ENCODE results near the gene TGM3.

TGM3 gene

DNA sequence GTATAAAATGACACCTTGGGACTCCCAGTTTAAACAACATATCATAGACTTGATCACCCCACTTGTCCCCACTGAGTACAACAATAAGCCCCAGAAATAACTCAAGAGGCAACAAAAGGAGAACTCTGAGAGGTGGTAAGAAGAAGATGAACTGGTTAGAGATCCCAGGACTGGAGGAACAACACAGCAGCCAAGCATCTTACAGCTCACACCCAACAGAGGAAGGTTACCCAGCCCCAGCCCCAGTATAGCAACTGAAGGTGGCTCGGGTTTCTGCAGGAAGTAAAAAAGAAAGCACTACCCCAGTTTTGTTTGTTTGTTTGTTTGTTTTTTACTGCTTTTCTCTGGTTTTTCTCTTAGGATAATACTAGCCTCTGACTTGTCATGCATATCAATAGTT lies 67.8 kb downstream of the TGM3 start:
- no peak overlapping the region for H3K4me3 ChIP-seq (ENCODE audit: low read depth, low read length)
- H3K36me3 ChIP-seq (ENCODE audit: control insufficient read depth in 2 of 2, insufficient read depth in 1 of 2, low read length in 2 of 2), result no peaks in the 10 kb centered on the region
- no peaks in the 10 kb centered on the region for H3K4me1 ChIP-seq (ENCODE audit: control insufficient read depth, insufficient read depth, low read length)
- no peak overlapping the region for H3K27ac ChIP-seq (ENCODE audit: extremely low read depth, low read depth, low read length)
- TF ChIP-seq ZNF843 (tag by site-specific recombination; IDR thresholded peaks at IDR 0.05), result no peak
- no peak for TF ChIP-seq ZNF37A (tag by site-specific recombination; IDR thresholded peaks at IDR 0.05)
- TF ChIP-seq ZEB2 (tag by site-specific recombination; IDR thresholded peaks at IDR 0.05), result no peak
- TF ChIP-seq ZNF548 (tag by site-specific recombination; IDR thresholded peaks at IDR 0.05), result no peak
- TF ChIP-seq, protein P1, sequence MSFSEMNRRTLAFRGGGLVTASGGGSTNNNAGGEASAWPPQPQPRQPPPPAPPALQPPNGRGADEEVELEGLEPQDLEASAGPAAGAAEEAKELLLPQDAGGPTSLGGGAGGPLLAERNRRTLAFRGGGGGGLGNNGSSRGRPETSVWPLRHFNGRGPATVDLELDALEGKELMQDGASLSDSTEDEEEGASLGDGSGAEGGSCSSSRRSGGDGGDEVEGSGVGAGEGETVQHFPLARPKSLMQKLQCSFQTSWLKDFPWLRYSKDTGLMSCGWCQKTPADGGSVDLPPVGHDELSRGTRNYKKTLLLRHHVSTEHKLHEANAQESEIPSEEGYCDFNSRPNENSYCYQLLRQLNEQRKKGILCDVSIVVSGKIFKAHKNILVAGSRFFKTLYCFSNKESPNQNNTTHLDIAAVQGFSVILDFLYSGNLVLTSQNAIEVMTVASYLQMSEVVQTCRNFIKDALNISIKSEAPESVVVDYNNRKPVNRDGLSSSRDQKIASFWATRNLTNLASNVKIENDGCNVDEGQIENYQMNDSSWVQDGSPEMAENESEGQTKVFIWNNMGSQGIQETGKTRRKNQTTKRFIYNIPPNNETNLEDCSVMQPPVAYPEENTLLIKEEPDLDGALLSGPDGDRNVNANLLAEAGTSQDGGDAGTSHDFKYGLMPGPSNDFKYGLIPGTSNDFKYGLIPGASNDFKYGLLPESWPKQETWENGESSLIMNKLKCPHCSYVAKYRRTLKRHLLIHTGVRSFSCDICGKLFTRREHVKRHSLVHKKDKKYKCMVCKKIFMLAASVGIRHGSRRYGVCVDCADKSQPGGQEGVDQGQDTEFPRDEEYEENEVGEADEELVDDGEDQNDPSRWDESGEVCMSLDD (tag by site-specific recombination; IDR thresholded peaks at IDR 0.05), result no peak
- TF ChIP-seq ZNF292 (tag by site-specific recombination; IDR thresholded peaks at IDR 0.05; ENCODE audit: borderline replicate concordance, low read depth), result no peak
- TF ChIP-seq ZNF146 (tag by site-specific recombination; IDR thresholded peaks at IDR 0.05), result no peak
- no peak for TF ChIP-seq OSR2 (tag by site-specific recombination; IDR thresholded peaks at IDR 0.05)
- TF ChIP-seq, protein P2, sequence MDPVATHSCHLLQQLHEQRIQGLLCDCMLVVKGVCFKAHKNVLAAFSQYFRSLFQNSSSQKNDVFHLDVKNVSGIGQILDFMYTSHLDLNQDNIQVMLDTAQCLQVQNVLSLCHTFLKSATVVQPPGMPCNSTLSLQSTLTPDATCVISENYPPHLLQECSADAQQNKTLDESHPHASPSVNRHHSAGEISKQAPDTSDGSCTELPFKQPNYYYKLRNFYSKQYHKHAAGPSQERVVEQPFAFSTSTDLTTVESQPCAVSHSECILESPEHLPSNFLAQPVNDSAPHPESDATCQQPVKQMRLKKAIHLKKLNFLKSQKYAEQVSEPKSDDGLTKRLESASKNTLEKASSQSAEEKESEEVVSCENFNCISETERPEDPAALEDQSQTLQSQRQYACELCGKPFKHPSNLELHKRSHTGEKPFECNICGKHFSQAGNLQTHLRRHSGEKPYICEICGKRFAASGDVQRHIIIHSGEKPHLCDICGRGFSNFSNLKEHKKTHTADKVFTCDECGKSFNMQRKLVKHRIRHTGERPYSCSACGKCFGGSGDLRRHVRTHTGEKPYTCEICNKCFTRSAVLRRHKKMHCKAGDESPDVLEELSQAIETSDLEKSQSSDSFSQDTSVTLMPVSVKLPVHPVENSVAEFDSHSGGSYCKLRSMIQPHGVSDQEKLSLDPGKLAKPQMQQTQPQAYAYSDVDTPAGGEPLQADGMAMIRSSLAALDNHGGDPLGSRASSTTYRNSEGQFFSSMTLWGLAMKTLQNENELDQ (tag by site-specific recombination; IDR thresholded peaks at IDR 0.05; ENCODE audit: low read depth), result no peak
- no peak for TF ChIP-seq ZNF664 (tag by site-specific recombination; IDR thresholded peaks at IDR 0.05)
- TF ChIP-seq, protein P3, sequence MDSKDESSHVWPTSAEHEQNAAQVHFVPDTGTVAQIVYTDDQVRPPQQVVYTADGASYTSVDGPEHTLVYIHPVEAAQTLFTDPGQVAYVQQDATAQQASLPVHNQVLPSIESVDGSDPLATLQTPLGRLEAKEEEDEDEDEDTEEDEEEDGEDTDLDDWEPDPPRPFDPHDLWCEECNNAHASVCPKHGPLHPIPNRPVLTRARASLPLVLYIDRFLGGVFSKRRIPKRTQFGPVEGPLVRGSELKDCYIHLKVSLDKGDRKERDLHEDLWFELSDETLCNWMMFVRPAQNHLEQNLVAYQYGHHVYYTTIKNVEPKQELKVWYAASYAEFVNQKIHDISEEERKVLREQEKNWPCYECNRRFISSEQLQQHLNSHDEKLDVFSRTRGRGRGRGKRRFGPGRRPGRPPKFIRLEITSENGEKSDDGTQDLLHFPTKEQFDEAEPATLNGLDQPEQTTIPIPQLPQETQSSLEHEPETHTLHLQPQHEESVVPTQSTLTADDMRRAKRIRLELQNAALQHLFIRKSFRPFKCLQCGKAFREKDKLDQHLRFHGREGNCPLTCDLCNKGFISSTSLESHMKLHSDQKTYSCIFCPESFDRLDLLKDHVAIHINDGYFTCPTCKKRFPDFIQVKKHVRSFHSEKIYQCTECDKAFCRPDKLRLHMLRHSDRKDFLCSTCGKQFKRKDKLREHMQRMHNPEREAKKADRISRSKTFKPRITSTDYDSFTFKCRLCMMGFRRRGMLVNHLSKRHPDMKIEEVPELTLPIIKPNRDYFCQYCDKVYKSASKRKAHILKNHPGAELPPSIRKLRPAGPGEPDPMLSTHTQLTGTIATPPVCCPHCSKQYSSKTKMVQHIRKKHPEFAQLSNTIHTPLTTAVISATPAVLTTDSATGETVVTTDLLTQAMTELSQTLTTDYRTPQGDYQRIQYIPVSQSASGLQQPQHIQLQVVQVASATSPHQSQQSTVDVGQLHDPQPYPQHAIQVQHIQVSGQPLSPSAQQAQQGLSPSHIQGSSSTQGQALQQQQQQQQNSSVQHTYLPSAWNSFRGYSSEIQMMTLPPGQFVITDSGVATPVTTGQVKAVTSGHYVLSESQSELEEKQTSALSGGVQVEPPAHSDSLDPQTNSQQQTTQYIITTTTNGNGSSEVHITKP (tag by site-specific recombination; IDR thresholded peaks at IDR 0.05), result no peak
- TF ChIP-seq, protein P4, sequence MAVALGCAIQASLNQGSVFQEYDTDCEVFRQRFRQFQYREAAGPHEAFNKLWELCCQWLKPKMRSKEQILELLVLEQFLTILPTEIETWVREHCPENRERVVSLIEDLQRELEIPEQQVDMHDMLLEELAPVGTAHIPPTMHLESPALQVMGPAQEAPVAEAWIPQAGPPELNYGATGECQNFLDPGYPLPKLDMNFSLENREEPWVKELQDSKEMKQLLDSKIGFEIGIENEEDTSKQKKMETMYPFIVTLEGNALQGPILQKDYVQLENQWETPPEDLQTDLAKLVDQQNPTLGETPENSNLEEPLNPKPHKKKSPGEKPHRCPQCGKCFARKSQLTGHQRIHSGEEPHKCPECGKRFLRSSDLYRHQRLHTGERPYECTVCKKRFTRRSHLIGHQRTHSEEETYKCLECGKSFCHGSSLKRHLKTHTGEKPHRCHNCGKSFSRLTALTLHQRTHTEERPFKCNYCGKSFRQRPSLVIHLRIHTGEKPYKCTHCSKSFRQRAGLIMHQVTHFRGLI (tag by site-specific recombination; IDR thresholded peaks at IDR 0.05), result no peak
- no peak for TF ChIP-seq ZNF175 (tag by site-specific recombination; IDR thresholded peaks at IDR 0.05)
- no peak for TF ChIP-seq ZFP69B (tag by site-specific recombination; IDR thresholded peaks at IDR 0.05)
- TF ChIP-seq, protein P5, sequence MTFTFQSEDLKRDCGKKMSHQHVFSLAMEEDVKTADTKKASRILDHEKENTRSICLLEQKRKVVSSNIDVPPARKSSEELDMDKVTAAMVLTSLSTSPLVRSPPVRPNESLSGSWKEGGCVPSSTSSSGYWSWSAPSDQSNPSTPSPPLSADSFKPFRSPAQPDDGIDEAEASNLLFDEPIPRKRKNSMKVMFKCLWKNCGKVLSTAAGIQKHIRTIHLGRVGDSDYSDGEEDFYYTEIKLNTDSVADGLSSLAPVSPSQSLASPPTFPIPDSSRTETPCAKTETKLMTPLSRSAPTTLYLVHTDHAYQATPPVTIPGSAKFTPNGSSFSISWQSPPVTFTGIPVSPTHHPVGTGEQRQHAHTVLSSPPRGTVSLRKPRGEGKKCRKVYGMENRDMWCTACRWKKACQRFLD (tag by site-specific recombination; IDR thresholded peaks at IDR 0.05), result no peak
- TF ChIP-seq ZFP37 (tag by site-specific recombination; IDR thresholded peaks at IDR 0.05), result no peak
- H3K9me3 ChIP-seq (ENCODE audit: control insufficient read depth, insufficient read depth, low read depth, low read length), result peaks cover 2% of the 10 kb centered on the region; the same call in 1 of the 2 replicates
- CTCF ChIA-PET, result interaction anchor here (0.6 to 1.9 kb wide), 3 partner anchors 15 to 42 kb away, joined by 3 to 5 read pairs (median 3); no protein-coding TSS in a partner anchor
- POLR2A ChIA-PET, result no interaction called here

All from HEK293 (cell line).